ENCODE data around the gene ZBTB7C. TPM values are rescaled to one million over a fixed set of nuclear protein-coding genes. Genes with fewer than 3 reads are reported as not detected.

The ZBTB7C gene
- total RNA-seq, 6 donors from 2014 or later: 6.1 to 18.1 (median 12.2) TPM

GRCh38 chr18:48157956-48158355 lies 251.2 kb downstream of the ZBTB7C start:
- no peak for DNase-seq
- 75 to 90% methylated on average over 4 of the region's 4 CpGs for WGBS, 2 donors

DNA sequence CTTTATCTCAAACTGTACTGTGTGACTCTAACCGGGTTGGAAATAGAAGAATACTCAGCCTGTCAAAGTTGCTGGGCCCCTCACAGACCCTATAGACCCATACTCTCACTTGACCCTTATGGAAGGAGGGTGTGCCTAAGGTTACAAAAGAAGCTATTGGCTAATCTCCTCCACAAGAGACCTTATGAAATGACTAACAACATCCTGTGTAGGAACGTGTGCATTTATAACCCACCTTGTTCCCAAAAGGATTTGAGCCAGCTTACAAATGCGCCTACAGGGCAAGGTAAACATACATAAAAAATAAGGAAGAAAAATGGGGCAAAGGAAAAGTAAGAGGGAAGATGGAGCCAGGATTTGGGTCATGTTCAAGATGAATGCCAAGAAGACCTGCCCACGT lies 253.3 kb downstream of the ZBTB7C start:
- TF ChIP-seq POLR2A (IDR thresholded peaks at IDR 0.05) (no peak), POLR2AphosphoS5 (IDR thresholded peaks at IDR 0.05) (no peak), EP300 (IDR thresholded peaks at IDR 0.05) (no peak), CTCF (IDR thresholded peaks at IDR 0.05) (no peak)
- Histone ChIP-seq H3K36me3 (no peaks in the 10 kb centered on the region), H3K27me3 (no peaks in the 10 kb centered on the region), H3K27ac (no peak overlapping the region), H3K4me1 (peaks cover 7 to 23% (median 18%) of the 10 kb centered on the region in 4 donors), H3K9me3 (no peaks in the 10 kb centered on the region), H3K4me3 (no peak overlapping the region)
- 72 to 76% methylated on average over 4 of the region's 4 CpGs for WGBS, 2 donors
- DNase-seq (no peak), ATAC-seq (ENCODE audit: low FRiP score in 2 of 2) (no peak)

More at GRCh38 chr18:48157956-48158355, 251.2 kb downstream of the ZBTB7C start:
- Histone ChIP-seq H3K36me3 (no peaks in the 10 kb centered on the region), H3K4me1 (peaks cover 16 to 33% (median 25%) of the 10 kb centered on the region in 4 donors), H3K27ac (no peak overlapping the region), H3K9me3 (no peaks in the 10 kb centered on the region), H3K27me3 (no peaks in the 10 kb centered on the region), H3K4me3 (no peak overlapping the region)
- ATAC-seq (ENCODE audit: low FRiP score in 2 of 2): no peak
- TF ChIP-seq POLR2AphosphoS5 (IDR thresholded peaks at IDR 0.05) (no peak), CTCF (IDR thresholded peaks at IDR 0.05) (no peak), POLR2A (IDR thresholded peaks at IDR 0.05) (no peak), EP300 (IDR thresholded peaks at IDR 0.05) (no peak)

GRCh38 chr18:48154828-48155227 lies 254.4 kb downstream of the ZBTB7C start:
- TF ChIP-seq POLR2A (IDR thresholded peaks at IDR 0.05): no peak
- no peak for TF ChIP-seq EP300 (IDR thresholded peaks at IDR 0.05)
- no peak for TF ChIP-seq POLR2AphosphoS5 (IDR thresholded peaks at IDR 0.05)
- no peak for TF ChIP-seq CTCF (IDR thresholded peaks at IDR 0.05)

DNA sequence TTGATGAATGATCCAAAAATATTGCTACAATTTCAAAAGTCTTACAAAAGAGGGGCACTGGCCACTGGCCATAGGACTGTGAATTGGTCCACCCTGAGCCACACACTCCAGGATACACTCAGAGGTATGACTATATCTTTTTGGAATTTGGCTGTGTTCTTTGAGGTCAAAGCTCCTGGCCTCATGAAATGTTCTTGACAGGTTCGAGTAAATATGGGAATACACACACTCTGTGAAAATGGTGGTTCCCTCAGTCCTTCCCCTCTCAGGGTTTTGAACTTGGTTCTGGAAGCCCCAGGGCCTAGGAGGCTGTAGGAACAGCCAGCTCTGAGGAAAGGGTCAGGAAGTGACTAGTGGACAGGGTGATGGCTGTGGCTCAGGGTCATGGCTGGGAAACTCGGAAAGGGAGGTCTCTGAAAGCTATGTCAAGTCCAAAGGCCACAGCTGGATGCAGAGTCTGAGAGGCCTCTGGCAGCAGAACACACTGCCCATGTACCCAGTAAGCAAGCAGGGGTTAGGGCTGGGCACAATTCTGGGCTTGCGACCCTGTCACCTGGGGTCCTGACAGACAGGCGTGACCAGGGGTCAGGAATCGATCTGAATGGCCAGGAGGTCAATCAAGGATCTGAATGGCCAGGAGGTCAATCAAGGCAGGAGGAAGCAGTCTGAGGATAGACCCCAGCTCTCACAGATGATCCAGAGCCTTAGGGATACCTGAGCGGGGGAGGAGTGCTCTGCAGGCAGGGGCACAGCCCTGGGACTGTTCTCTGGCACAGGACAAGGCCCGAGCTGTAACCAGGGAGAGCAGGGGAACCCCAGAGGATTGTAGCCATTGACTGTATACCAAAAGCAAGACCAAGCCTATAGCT lies 255.3 kb downstream of the ZBTB7C start:
- 58 to 93% methylated on average over 2 to 7 of the region's 7 CpGs for WGBS, 2 donors
- DNase-seq: peak in 1 of 2 donors; percentile 52
- peak in 1 of 2 donors; percentile 29 for TF ChIP-seq POLR2AphosphoS5 (IDR thresholded peaks at IDR 0.05)
- TF ChIP-seq EP300 (IDR thresholded peaks at IDR 0.05): no peak

More at GRCh38 chr18:48154828-48155227, 254.4 kb downstream of the ZBTB7C start:
- Histone ChIP-seq H3K9me3 (no peaks in the 10 kb centered on the region), H3K27me3 (no peaks in the 10 kb centered on the region), H3K27ac (no peak overlapping the region), H3K4me1 (peaks cover 4 to 18% (median 13%) of the 10 kb centered on the region in 4 donors), H3K4me3 (no peak overlapping the region), H3K36me3 (no peaks in the 10 kb centered on the region)
- no peak for DNase-seq
- ATAC-seq (ENCODE audit: low FRiP score in 2 of 2): no peak

GRCh38 chr18:48152549-48152948 lies 256.6 kb downstream of the ZBTB7C start:
- peak in 1 of 2 donors; percentile 35 for ATAC-seq (ENCODE audit: low FRiP score in 2 of 2)
- H3K27ac ChIP-seq: peak overlapping the region in 1 of 4 donors; percentile 9

More for the DNA sequence above, 255.3 kb downstream of the ZBTB7C start:
- Histone ChIP-seq H3K9me3 (no peaks in the 10 kb centered on the region), H3K27ac (peak overlapping the region in 3 of 4 donors; percentile 38 to 60 (median 53)), H3K4me3 (no peak overlapping the region), H3K4me1 (peaks cover 4 to 18% (median 13%) of the 10 kb centered on the region in 4 donors), H3K27me3 (no peaks in the 10 kb centered on the region), H3K36me3 (no peaks in the 10 kb centered on the region)
- peak; percentile 43 to 73 for ATAC-seq (ENCODE audit: low FRiP score in 2 of 2)

More at GRCh38 chr18:48152549-48152948, 256.6 kb downstream of the ZBTB7C start:
- no peak for DNase-seq
- Histone ChIP-seq H3K4me3 (no peak overlapping the region), H3K4me1 (peaks cover 4 to 18% (median 13%) of the 10 kb centered on the region in 4 donors), H3K27me3 (no peaks in the 10 kb centered on the region), H3K9me3 (no peaks in the 10 kb centered on the region), H3K36me3 (no peaks in the 10 kb centered on the region)
- TF ChIP-seq POLR2A (IDR thresholded peaks at IDR 0.05) (no peak), CTCF (IDR thresholded peaks at IDR 0.05) (no peak), POLR2AphosphoS5 (IDR thresholded peaks at IDR 0.05) (peak in 1 of 2 donors; percentile 7), EP300 (IDR thresholded peaks at IDR 0.05) (no peak)
- 51 to 69% methylated on average over 4 of the region's 4 CpGs for WGBS, 2 donors
